ENCODE data around the gene CEP250. TPM values are rescaled to one million over a fixed set of nuclear protein-coding genes. Genes with fewer than 3 reads are reported as not detected.

The CEP250 gene
- total RNA-seq, 2 experiments from 2014 or later = 56.8 to 75.4 TPM

DNA sequence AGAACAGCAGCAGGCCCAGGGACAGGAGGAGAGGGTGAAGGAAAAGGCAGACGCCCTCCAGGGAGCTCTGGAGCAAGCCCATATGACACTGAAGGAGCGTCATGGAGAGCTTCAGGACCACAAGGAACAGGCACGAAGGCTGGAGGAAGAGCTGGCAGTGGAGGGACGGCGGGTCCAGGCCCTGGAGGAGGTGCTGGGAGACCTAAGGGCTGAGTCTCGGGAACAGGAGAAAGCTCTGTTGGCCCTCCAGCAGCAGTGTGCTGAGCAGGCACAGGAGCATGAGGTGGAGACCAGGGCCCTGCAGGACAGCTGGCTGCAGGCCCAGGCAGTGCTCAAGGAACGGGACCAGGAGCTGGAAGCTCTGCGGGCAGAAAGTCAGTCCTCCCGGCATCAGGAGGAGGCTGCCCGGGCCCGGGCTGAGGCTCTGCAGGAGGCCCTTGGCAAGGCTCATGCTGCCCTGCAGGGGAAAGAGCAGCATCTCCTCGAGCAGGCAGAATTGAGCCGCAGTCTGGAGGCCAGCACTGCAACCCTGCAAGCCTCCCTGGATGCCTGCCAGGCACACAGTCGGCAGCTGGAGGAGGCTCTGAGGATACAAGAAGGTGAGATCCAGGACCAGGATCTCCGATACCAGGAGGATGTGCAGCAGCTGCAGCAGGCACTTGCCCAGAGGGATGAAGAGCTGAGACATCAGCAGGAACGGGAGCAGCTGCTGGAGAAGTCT is 48.6 kb downstream of the CEP250 start:
- no peak for DNase-seq
- Mint-ChIP-seq H3K27me3 (no peaks in the 10 kb centered on the region), H3K4me3 (no peak overlapping the region), H3K9me3 (no peaks in the 10 kb centered on the region), H3K36me3 (ENCODE audit: low read depth) (peaks cover 70% of the 10 kb centered on the region), H3K27ac (no peak overlapping the region), H3K4me1 (peaks cover 27% of the 10 kb centered on the region)
- ChIA-PET POLR2A (interaction anchor here (1.0 kb wide), 1 partner anchor 13 kb away, joined by 3 read pairs; no protein-coding TSS in a partner anchor), CTCF (interaction anchor here (0.6 to 1.8 kb wide), 3 partner anchors 13 to 222 kb away, joined by 3 to 6 read pairs (median 4); no protein-coding TSS in a partner anchor)

GRCh38 chr20:35504751-35505150 is 49.4 kb downstream of the CEP250 start:
- H3K4me1 Mint-ChIP-seq = peaks cover 27% of the 10 kb centered on the region
- no peak overlapping the region for H3K27ac Mint-ChIP-seq
- ChIA-PET POLR2A (no interaction called here), CTCF (interaction anchor here (0.6 kb wide), 1 partner anchor 221 kb away, joined by 4 read pairs; no protein-coding TSS in a partner anchor)
- peaks cover 72% of the 10 kb centered on the region for H3K36me3 Mint-ChIP-seq (ENCODE audit: low read depth)
- H3K27me3 Mint-ChIP-seq = no peaks in the 10 kb centered on the region
- no peaks in the 10 kb centered on the region for H3K9me3 Mint-ChIP-seq
- no peak for DNase-seq
- H3K4me3 Mint-ChIP-seq = no peak overlapping the region

DNA sequence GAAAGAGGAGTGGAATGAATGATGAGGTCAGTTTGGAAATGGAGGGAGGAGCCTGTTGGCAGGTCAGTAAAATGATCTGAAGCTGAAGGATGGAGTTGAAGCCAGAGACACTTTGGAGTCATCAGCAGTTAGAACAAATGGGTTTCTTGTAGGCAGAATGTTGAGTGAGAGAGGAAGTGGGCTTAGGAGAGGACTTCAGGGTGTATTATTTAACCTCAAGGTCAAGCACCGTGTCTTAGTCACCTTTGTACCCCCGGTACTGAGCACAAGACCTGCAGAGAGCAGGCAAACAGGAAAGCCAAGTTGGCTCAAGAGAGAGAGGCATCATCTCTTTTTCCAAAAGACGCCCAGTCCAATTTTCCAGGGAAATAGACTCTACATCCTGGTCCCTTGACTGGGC is 50.8 kb downstream of the CEP250 start:
- Mint-ChIP-seq H3K36me3 (ENCODE audit: low read depth) (peaks cover 74% of the 10 kb centered on the region), H3K27ac (peak overlapping the region; percentile 62), H3K4me3 (no peak overlapping the region), H3K27me3 (no peaks in the 10 kb centered on the region), H3K4me1 (peaks cover 27% of the 10 kb centered on the region), H3K9me3 (no peaks in the 10 kb centered on the region)
- no peak for DNase-seq
- ChIA-PET CTCF (interaction anchor here (0.8 to 1.9 kb wide), 3 partner anchors 14 to 416 kb away, joined by 3 to 9 read pairs (median 4); no protein-coding TSS in a partner anchor), POLR2A (no interaction called here)

GRCh38 chr20:35506872-35507638 is 51.7 kb downstream of the CEP250 start:
- no peak overlapping the region for H3K4me3 Mint-ChIP-seq
- CTCF ChIA-PET = interaction anchor here (0.9 to 2.0 kb wide), 4 partner anchors 10 to 100 kb away, joined by 3 to 9 read pairs (median 6); no protein-coding TSS in a partner anchor
- DNase-seq = no peak
- POLR2A ChIA-PET = no interaction called here
- H3K36me3 Mint-ChIP-seq (ENCODE audit: low read depth) = peaks cover 72% of the 10 kb centered on the region
- peak overlapping the region; percentile 47 for H3K27ac Mint-ChIP-seq
- no peaks in the 10 kb centered on the region for H3K9me3 Mint-ChIP-seq
- peaks cover 27% of the 10 kb centered on the region for H3K4me1 Mint-ChIP-seq
- no peaks in the 10 kb centered on the region for H3K27me3 Mint-ChIP-seq

GRCh38 chr20:35508493-35509218 is 53.3 kb downstream of the CEP250 start:
- H3K27ac Mint-ChIP-seq = no peak overlapping the region
- H3K9me3 Mint-ChIP-seq = no peaks in the 10 kb centered on the region
- ChIA-PET CTCF (interaction anchor here (1.4 to 2.0 kb wide), 3 partner anchors 8 to 27 kb away, joined by 3 to 7 read pairs (median 5); no protein-coding TSS in a partner anchor), POLR2A (interaction anchor here (0.6 kb wide), 1 partner anchor 92 kb away, joined by 7 read pairs; no protein-coding TSS in a partner anchor)
- no peak for DNase-seq
- peaks cover 27% of the 10 kb centered on the region for H3K4me1 Mint-ChIP-seq
- no peak overlapping the region for H3K4me3 Mint-ChIP-seq
- no peaks in the 10 kb centered on the region for H3K27me3 Mint-ChIP-seq
- peaks cover 59% of the 10 kb centered on the region for H3K36me3 Mint-ChIP-seq (ENCODE audit: low read depth)

- H3K36me3 Mint-ChIP-seq (ENCODE audit: low read depth) = peaks cover 39% of the 10 kb centered on the region
- H3K4me3 Mint-ChIP-seq = no peak overlapping the region
- H3K27ac Mint-ChIP-seq = no peak overlapping the region
- H3K27me3 Mint-ChIP-seq = no peaks in the 10 kb centered on the region
- peaks cover 7% of the 10 kb centered on the region for H3K4me1 Mint-ChIP-seq
- ChIA-PET CTCF (interaction anchor here (0.6 to 1.4 kb wide), 4 partner anchors 10 to 463 kb away, joined by 3 to 4 read pairs (median 3); no protein-coding TSS in a partner anchor), POLR2A (no interaction called here)
- DNase-seq = no peak
- no peaks in the 10 kb centered on the region for H3K9me3 Mint-ChIP-seq
Observed at GRCh38 chr20:35510951-35511735, 55.7 kb downstream of the CEP250 start.

- DNase-seq = no peak
- peak overlapping the region; percentile 33 for H3K27ac Mint-ChIP-seq
- POLR2A ChIA-PET = no interaction called here
- H3K4me3 Mint-ChIP-seq = no peak overlapping the region
- no peaks in the 10 kb centered on the region for H3K27me3 Mint-ChIP-seq
- H3K36me3 Mint-ChIP-seq (ENCODE audit: low read depth) = peaks cover 35% of the 10 kb centered on the region
- H3K4me1 Mint-ChIP-seq = peaks cover 2% of the 10 kb centered on the region
- H3K9me3 Mint-ChIP-seq = no peaks in the 10 kb centered on the region
- CTCF ChIA-PET = interaction anchor here (1.0 to 1.4 kb wide), 2 partner anchors 11 to 13 kb away, joined by 3 read pairs; no protein-coding TSS in a partner anchor
Observed at GRCh38 chr20:35511814-35512420, 56.5 kb downstream of the CEP250 start.

GRCh38 chr20:35514371-35514932 is 59.1 kb downstream of the CEP250 start:
- Mint-ChIP-seq H3K4me3 (no peak overlapping the region), H3K27ac (no peak overlapping the region), H3K27me3 (no peaks in the 10 kb centered on the region), H3K4me1 (no peaks in the 10 kb centered on the region), H3K36me3 (ENCODE audit: low read depth) (peaks cover 20% of the 10 kb centered on the region), H3K9me3 (no peaks in the 10 kb centered on the region)
- no peak for DNase-seq
- CTCF ChIA-PET = interaction anchor here (0.6 to 0.9 kb wide), 2 partner anchors 17 to 977 kb away, joined by 3 to 4 read pairs; no protein-coding TSS in a partner anchor
- POLR2A ChIA-PET = no interaction called here

DNA sequence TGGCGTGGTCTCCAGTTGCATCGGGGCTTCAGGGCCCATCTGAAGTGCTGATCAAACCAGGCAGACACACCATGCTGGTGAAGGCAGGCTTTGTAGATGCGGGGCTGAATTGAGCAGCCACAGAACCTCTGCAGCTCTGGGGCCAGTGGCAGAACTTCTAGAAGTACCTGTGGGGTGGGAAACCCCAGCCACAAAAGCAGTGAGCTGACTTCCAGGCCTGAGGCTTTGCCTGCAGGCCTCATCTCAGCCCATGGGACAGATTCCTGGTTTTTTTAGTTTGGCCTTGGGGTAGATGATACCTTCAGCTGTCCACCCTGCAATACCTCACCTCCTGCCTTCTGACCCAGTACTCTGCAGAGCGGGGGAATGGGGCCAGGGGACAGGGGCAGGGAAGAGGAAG is 59.9 kb downstream of the CEP250 start:
- Mint-ChIP-seq H3K9me3 (no peaks in the 10 kb centered on the region), H3K27me3 (no peaks in the 10 kb centered on the region), H3K27ac (no peak overlapping the region), H3K4me1 (no peaks in the 10 kb centered on the region), H3K36me3 (ENCODE audit: low read depth) (peaks cover 13% of the 10 kb centered on the region), H3K4me3 (no peak overlapping the region)
- CTCF ChIA-PET = no interaction called here
- POLR2A ChIA-PET = no interaction called here
- no peak for DNase-seq

GRCh38 chr20:35515949-35516645 is 60.7 kb downstream of the CEP250 start:
- H3K36me3 Mint-ChIP-seq (ENCODE audit: low read depth) = peaks cover 7% of the 10 kb centered on the region
- no peaks in the 10 kb centered on the region for H3K9me3 Mint-ChIP-seq
- POLR2A ChIA-PET = no interaction called here
- DNase-seq = no peak
- CTCF ChIA-PET = interaction anchor here (1.8 kb wide), 1 partner anchor 8 kb away, joined by 7 read pairs; no protein-coding TSS in a partner anchor
- H3K27me3 Mint-ChIP-seq = no peaks in the 10 kb centered on the region
- H3K4me3 Mint-ChIP-seq = no peak overlapping the region
- H3K27ac Mint-ChIP-seq = peak overlapping the region; percentile 33
- H3K4me1 Mint-ChIP-seq = no peaks in the 10 kb centered on the region

GRCh38 chr20:35517125-35517524 is 61.7 kb downstream of the CEP250 start:
- H3K4me3 Mint-ChIP-seq = no peak overlapping the region
- POLR2A ChIA-PET = no interaction called here
- CTCF ChIA-PET = interaction anchor here (0.6 to 1.8 kb wide), 3 partner anchors 9 to 282 kb away, joined by 3 to 7 read pairs (median 4); no protein-coding TSS in a partner anchor
- H3K4me1 Mint-ChIP-seq = no peaks in the 10 kb centered on the region
- peaks cover 2% of the 10 kb centered on the region for H3K36me3 Mint-ChIP-seq (ENCODE audit: low read depth)
- H3K27ac Mint-ChIP-seq = no peak overlapping the region
- no peaks in the 10 kb centered on the region for H3K27me3 Mint-ChIP-seq
- H3K9me3 Mint-ChIP-seq = no peaks in the 10 kb centered on the region
- no peak for DNase-seq
